Ascending aorta (tissue), 2 donors: ENCODE measurements around the gene OR10H5. TPM values are rescaled to one million over a fixed set of nuclear protein-coding genes. Genes with fewer than 3 reads are reported as not detected.
"Not testable (repeated sequence)": the region's sequence is repeated elsewhere in the genome, so short reads cannot be mapped to it uniquely, and the experiment has no call there.

Experiments used
- DNase-seq, 2 donors: peaks; one replicate each; pipeline ENCODE4 v3.0.0-alpha.2; 2019; ENCODE audit warnings: low spot score in 2 of 2
- H3K27ac ChIP-seq, 2 donors: fragments of 200-600 bp; sonication (generic); one replicate each; pipeline ENCODE4 v1.5.1; 2016 to 2017; ENCODE audit warnings: mild to moderate bottlenecking in 1 of 2
- H3K27me3 ChIP-seq: fragments of 200-600 bp; sonication (generic); one replicate; pipeline ENCODE4 v1.5.1; 2017
- H3K36me3 ChIP-seq, 2 donors: fragments of 200-600 bp; sonication (generic); one replicate each; pipeline ENCODE4 v1.5.1; 2016
- H3K4me1 ChIP-seq, 2 donors: fragments of 200-600 bp; sonication (generic); one replicate each; pipeline ENCODE4 v1.5.1; 2016 to 2017; ENCODE audit warnings: mild to moderate bottlenecking in 1 of 2
- H3K4me3 ChIP-seq, 2 donors: fragments of 200-600 bp; sonication (generic); one replicate each; pipeline ENCODE4 v1.5.1; 2016 to 2017; ENCODE audit warnings: mild to moderate bottlenecking in 1 of 2
- H3K9me3 ChIP-seq, 2 donors: fragments of 200-600 bp; sonication (generic); one replicate each; pipeline ENCODE4 v1.5.1; 2016
- intact Hi-C: fragments of 100-400 bp; cut with DNase I; formaldehyde crosslinking; loops from one replicate; pipeline ENCODE4 v1.15.1; 2023
- total RNA-seq: library from RNA; depleted of rRNA; stranded (reverse); fragments of >200 nt; gene quantifications from one replicate; pipeline ENCODE4 v1.1.0, GENCODE V29; 2016
- TF ChIP-seq, protein P1 (sequence below), 3 experiments: fragments of 200-600 bp in 2 of 3; fragments of 450-650 bp in 1 of 3; sonication (generic) in 2 of 3; IDR thresholded peaks; one replicate each; pipeline ENCODE4 v1.5.1; 2016 to 2019; ENCODE audit warnings: antibody characterized with exemption in 3 of 3, mild to moderate bottlenecking in 1 of 3, moderate library complexity in 1 of 3

Gene OR10H5
- total RNA-seq, 1 donor from 2014 or later = not detected

DNA sequence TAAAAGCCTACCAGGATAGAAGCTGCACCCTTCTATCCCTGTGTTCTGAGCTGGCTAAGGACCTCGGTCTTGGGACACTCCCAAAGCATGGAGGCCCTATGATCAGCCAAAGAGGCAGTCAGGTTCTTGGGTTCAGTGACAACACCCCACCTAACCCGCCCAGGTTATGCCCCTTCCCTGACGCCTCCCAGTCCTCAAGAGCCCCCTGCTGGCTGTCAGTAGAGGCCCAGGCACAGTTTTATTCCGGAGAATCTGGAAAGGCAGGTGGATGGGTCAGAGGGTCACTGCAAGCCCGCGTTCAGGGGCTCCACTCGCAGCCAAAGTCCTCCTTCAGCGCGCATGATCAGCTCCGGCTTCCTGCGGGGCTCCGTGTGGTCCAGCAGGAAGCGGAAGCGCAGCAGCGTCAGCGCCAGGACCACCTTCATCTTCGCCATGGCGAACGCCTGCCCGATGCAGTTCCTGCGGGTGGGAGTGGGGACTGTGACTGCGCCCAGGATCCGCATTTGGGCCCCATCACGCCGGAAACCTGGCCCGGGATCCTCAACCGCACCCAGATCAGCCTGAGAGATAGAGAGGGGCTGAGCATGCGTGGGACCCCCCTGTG lies 27.4 kb upstream of the OR10H5 start:
- TF ChIP-seq, protein P1, sequence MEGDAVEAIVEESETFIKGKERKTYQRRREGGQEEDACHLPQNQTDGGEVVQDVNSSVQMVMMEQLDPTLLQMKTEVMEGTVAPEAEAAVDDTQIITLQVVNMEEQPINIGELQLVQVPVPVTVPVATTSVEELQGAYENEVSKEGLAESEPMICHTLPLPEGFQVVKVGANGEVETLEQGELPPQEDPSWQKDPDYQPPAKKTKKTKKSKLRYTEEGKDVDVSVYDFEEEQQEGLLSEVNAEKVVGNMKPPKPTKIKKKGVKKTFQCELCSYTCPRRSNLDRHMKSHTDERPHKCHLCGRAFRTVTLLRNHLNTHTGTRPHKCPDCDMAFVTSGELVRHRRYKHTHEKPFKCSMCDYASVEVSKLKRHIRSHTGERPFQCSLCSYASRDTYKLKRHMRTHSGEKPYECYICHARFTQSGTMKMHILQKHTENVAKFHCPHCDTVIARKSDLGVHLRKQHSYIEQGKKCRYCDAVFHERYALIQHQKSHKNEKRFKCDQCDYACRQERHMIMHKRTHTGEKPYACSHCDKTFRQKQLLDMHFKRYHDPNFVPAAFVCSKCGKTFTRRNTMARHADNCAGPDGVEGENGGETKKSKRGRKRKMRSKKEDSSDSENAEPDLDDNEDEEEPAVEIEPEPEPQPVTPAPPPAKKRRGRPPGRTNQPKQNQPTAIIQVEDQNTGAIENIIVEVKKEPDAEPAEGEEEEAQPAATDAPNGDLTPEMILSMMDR (IDR thresholded peaks at IDR 0.05) = no peak
- intact Hi-C loops = no loop called here
- H3K4me3 ChIP-seq = no peak overlapping the region
- no peaks in the 10 kb centered on the region for H3K4me1 ChIP-seq
- no peaks in the 10 kb centered on the region for H3K36me3 ChIP-seq
- no peak overlapping the region for H3K27ac ChIP-seq
- DNase-seq = no peak
- H3K27me3 ChIP-seq = no peaks in the 10 kb centered on the region
- H3K9me3 ChIP-seq = no peaks in the 10 kb centered on the region

GRCh38 chr19:15769586-15769985 lies 17.9 kb upstream of the OR10H5 start:
- no peaks in the 10 kb centered on the region for H3K27me3 ChIP-seq
- intact Hi-C loops = no loop called here
- H3K4me3 ChIP-seq = no peak overlapping the region
- H3K9me3 ChIP-seq = no peaks in the 10 kb centered on the region
- DNase-seq = no peak
- TF ChIP-seq, protein P1 (IDR thresholded peaks at IDR 0.05) = no peak
- H3K36me3 ChIP-seq = peaks cover 4 to 13% of the 10 kb centered on the region in 2 donors
- H3K4me1 ChIP-seq = no peaks in the 10 kb centered on the region
- no peak overlapping the region for H3K27ac ChIP-seq

DNA sequence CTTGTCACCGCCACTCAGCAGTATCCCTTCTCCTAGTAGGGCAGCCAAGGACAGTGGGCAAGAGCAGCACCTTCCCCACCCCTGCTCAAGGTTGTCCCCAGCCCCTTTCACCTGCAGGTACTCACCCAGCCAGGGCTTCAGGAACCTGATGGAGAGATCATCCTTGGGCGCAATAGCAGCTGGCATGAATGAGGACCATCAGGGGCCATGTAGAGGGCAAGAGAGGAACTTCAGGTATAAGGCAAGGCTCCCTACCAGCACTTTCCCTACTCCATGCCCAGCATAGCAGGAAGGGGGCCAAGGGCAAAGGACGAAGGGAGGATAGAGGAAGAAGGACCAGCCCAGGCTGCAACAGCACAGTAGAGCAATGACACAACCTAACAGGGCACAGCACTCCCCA lies 13.3 kb upstream of the OR10H5 start:
- DNase-seq, intact Hi-C loops: not testable (repeated sequence)

DNA sequence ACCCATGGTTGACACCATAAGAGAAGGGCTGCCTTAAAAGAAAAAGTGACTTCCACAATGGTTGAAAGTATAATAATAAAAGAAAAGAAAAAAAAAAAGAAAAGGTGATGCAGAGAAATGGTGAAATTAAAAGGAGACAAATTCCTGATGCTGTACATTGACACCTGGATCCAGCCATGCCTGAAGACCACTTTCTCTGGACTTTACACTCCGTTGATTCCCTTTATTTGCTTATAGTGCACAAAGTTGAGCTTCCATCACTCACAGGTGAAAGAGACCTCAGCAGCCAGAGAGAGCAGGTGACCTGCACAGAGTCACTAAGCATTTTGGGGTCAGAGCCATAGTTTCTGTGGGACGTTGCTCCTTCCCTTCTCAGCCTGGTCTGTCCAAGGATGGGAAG lies 12.2 kb upstream of the OR10H5 start:
- H3K4me3 ChIP-seq = no peak overlapping the region
- H3K27me3 ChIP-seq = no peaks in the 10 kb centered on the region
- intact Hi-C loops = no loop called here
- no peak overlapping the region for H3K27ac ChIP-seq
- TF ChIP-seq, protein P1 (IDR thresholded peaks at IDR 0.05) = no peak
- H3K9me3 ChIP-seq = no peaks in the 10 kb centered on the region
- peaks cover 2 to 8% of the 10 kb centered on the region in 2 donors for H3K4me1 ChIP-seq
- peaks cover 0 to 2% of the 10 kb centered on the region in 2 donors for H3K36me3 ChIP-seq
- DNase-seq = no peak

More for the DNA sequence above, 13.3 kb upstream of the OR10H5 start:
- not testable (repeated sequence) for H3K9me3 ChIP-seq, H3K36me3 ChIP-seq, H3K27me3 ChIP-seq, H3K27ac ChIP-seq, H3K4me1 ChIP-seq, H3K4me3 ChIP-seq

DNA sequence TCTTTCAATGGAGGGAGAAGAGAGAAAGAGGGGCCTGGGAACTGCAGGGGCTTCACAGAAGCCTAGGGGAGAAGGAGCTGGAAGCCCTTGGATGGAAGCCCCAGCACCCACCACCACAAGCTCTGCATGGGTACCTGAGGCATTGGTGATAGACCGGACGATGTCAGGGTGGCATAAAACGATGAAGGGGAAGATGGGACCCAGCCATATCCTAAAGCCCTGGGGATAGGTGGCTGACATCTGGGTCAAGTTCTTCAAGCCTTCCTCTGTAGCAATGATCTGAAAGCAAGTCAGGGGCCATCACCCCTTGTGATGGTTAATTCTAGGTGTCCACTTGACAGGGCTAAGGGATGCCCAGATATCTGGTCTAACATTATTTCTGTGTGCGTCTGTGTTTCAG lies 11.2 kb upstream of the OR10H5 start:
- Histone ChIP-seq H3K4me3 (no peak overlapping the region), H3K9me3 (no peaks in the 10 kb centered on the region), H3K27me3 (no peaks in the 10 kb centered on the region), H3K27ac (no peak overlapping the region), H3K36me3 (peaks cover 0 to under 1% of the 10 kb centered on the region in 2 donors), H3K4me1 (peaks cover 5 to 11% of the 10 kb centered on the region in 2 donors)
- intact Hi-C loops = no loop called here
- TF ChIP-seq, protein P1 (IDR thresholded peaks at IDR 0.05) = no peak
- no peak for DNase-seq

DNA sequence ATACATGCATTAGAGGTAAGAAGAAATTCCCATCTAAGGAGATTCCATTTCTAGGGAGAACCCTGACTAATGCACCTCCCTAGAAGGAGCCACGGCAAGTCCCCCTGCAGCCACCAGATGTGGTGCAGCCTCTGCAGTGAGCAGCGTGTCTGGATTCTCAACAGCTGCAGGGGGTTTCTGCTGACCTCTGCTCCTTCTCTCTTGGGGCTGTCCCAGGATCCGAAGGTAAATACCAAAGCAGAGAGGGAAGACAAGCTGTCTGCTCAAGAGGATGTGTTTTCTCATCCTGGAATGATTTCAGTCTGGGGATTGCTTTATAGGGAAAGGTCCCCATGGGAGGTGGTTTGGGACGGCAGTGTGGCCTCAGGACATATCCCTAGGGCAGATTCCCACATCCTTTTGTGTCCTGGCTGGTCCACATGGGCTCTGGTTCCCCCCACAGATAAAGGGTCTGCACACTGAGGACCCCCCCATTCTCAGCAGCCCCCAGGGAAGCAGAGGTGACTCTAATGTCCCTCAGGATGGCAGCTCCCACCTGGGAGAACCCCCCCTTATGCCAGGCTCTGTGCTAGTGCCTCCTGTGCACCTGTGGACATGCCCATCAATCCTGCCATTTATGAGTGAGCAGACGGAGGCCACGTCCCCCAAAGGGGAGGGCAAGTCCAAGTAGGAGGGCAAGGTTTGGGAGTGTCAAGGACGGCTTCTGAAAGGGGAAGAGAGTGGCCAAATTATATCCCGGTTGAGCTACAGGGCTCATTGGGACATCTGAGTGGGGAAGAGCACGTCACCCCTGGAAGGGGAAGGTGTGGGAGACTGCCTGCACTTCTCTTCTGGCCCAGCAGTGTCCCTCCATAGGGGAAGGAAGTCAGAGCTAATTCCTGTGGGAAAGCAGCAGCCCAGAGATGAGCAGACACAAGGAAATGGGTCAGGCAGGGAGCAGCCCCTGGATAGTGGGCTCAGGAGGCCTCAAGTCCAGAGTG lies 10.2 kb upstream of the OR10H5 start:
- Histone ChIP-seq H3K27me3 (no peaks in the 10 kb centered on the region), H3K27ac (no peak overlapping the region), H3K36me3 (no peaks in the 10 kb centered on the region), H3K9me3 (no peaks in the 10 kb centered on the region), H3K4me3 (no peak overlapping the region), H3K4me1 (peaks cover 5 to 11% of the 10 kb centered on the region in 2 donors)
- no peak for DNase-seq
- intact Hi-C loops = no loop called here
- TF ChIP-seq, protein P1 (IDR thresholded peaks at IDR 0.05) = no peak
